HS-5 (cell line): Measurements from ENCODE around the gene PTH1R.

Experiments used
- DNase-seq: peaks from one replicate; pipeline ENCODE4 v3.0.0-alpha.2; 2012; ENCODE audit warnings: low read depth

PTH1R gene

GRCh38 chr3:46946856-46947545 is 69.5 kb downstream of the PTH1R start:
- DNase-seq = no peak

DNA sequence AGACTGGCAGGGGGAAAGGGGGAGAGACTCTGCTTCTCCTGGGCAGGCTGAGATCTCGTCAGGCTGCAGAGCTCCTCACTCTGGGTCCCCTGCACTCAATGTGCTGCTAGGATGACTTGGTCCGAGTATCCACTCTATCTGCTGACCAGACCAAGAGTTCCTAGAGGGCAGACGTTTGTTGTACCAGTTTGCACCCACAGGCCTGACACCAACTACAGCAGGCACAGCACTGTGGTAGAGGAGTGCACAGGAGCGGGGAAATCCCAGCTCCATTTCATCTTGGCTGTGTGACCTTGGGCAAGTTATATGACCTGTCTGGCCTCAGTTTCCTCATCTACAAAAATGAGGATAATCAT is 70.0 kb downstream of the PTH1R start:
- no peak for DNase-seq

DNA sequence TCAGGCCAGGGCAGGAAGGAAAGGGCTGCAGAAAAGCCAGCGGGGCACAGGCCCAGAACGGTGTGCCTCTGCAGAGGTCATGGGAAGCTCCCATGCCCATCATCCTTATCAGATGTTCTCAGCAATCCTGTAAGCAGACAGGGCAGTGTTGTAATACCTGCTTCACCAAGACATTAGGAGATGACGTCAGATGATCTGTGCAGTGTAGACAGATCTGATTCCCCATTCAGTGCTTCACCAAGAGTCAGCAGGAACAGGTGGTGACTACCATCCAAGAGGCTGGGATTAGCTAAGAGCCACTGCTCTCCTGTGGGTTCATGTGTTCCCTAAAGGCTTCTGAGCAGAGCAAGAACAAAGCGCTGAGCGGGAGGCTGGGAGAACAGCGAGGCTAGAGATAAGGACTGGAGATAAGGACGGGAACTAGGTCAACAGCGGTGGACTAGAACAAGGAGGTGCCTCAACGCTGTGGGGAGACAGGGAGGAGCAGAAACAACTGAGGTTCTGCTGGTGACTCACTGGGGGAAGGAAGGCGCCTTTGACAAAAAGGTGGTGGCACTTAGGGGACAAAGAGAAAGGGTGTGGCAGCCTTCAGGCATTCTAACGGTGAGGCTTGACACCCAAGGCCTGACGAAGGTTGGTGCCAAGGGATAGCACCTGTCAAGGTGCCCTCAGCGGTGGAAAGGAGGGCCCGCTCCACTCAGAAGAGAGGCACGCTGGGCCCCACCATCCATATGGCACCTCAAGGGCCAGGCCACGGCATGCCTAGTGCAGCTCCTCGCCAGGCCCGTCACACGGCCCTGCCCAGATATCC is 70.7 kb downstream of the PTH1R start:
- DNase-seq = no peak

GRCh38 chr3:46948830-46949671 is 71.5 kb downstream of the PTH1R start:
- no peak for DNase-seq

GRCh38 chr3:46950177-46950576 is 72.7 kb downstream of the PTH1R start:
- DNase-seq = no peak

- DNase-seq = no peak
These were observed 73.2 kb downstream of the PTH1R start for GRCh38 chr3:46950650-46951241.

DNA sequence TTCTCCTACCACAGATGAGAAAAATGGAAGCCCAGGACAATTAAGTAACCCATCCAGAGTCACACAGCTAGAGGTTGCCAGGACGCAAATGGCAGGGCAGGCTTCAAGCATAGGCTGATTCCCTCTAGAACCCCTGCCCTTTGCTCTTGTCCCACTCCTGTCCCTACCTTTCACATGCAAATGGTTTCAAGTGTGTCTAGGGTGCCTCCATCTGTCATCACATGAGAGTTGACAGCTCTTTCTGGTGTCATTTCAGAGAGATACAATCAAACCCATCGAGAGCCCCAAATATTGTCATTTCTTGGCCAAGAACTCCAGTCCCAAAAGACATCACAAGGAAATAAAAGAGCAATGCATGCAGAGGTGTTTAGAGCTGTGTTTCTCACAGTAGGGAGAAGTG is 75.3 kb downstream of the PTH1R start:
- DNase-seq = no peak
